ENCODE results near the gene CD300H.

The CD300H gene

DNA sequence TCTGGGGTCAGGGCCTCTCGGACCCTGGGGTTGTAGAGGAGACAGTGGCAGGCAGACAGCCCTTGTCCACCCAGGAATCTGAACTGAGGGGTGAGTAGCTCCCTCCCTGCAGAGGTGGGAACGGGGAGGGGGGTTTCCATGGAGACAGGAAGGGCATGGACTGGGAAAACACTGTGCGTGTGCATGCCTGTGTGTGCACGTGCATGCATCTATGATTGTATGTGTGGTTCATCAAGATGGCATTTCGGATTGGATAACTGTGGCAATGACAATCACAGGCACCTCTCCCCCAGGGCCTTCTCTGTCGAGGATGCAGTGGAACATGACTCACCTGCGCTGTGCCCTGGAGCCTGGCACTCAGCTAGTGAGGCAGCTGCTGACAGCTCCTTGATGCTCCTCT lies 15.3 kb downstream of the CD300H start:
- no peak for DNase-seq (ENCODE audit: low read depth in 4 of 4, low spot score in 1 of 4)

DNA sequence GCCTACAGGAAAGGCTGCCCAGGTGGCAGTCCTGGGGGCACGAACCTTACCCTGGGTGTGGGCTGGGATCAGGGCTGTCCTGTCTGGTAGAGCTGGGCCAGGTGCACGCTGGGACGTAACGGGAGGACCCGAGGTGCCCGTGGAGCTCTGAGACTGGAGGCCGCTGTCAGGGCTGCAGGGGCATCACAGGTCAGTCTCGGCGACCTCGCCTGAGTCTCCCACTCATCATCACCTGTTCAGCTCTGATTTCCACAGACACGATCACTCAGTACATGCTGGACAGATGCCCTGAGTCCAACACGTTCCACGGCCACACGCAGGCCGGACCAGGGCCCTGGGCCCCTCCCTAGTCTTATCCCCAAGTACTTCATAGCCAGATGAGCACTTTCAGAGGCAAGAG lies 16.7 kb downstream of the CD300H start:
- DNase-seq (ENCODE audit: low read depth in 4 of 4, low spot score in 1 of 4): no peak

DNA sequence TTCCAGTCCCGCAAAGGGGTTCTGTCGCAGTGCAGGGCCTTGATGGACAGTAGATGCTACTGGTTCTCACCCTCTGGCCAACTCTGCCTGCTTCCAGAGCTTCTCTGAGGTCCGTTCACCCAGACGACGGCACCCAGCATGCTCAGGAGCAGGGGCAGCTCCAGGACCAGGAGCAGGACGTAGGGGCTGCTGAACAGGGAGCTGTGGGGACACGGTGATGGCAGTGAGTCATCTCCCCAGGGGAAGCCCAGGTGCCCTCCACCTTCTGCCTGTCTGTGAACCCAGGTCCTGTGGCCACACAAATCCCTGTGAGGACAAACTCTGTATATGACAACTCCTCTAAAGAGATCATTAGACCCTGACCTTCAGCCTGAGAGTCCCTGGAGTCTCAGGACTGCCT lies 18.0 kb downstream of the CD300H start:
- DNase-seq (ENCODE audit: low read depth in 4 of 4, low spot score in 1 of 4): no peak

DNA sequence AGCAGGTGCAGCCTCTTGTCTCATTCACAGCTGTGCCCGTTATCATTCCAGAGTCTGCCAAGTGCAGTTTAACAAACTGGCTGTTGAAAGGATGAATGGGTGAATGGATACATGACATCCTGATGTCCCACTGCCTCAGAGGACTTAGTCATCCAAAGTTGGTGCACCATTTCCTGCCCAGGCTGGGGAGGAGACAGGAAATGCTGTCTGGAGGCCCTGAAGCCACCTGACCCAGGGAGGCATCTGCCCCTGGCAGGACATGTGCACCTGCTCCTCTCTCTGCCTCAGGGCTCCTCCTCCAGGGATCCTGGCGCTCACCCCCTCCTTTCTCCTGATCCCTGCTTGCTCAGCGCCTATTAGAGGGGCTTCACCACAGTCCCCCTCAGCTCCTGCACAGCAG lies 19.6 kb downstream of the CD300H start:
- DNase-seq (ENCODE audit: low read depth in 4 of 4, low spot score in 1 of 4): no peak

DNA sequence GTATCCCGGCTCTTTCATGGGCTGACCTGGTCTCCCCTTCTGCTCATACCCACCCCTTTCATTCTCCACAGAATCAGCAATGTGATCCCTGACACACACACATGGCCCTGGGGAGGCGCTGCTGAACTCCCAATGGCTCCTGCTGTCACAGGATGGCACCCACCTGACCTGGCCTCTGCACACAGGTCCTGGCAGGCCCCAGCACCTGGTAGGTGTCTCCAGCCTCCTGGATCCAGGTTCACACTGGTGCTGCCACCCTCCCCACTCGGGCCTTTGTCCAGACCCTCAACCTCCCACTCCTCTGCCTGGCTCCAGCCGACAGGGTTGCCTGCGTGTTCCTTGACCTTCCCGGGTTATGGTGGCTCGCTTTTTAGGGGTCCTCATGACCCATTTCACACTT lies 20.0 kb downstream of the CD300H start:
- no peak for DNase-seq (ENCODE audit: low read depth in 4 of 4, low spot score in 1 of 4)

DNA sequence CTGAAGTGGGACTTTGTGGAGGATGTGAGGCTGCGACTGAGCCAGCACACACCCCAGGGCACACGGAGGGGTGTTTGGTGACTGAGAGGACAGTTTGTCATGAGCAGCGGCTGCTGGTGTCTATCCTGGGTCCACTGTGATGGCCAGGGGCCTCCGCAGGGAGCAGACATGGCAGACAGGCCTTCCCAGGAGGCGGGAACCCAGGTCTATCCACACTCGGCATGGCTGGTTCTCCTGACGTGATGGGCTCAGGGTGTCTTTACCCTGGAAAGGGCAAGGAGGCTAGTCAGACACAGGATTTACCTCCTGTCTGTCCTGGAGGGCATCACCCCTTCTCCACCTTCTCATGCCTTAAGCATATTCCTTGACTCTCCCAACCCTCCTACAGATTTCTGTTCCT lies 20.7 kb downstream of the CD300H start:
- DNase-seq (ENCODE audit: low read depth in 4 of 4, low spot score in 1 of 4): no peak

DNA sequence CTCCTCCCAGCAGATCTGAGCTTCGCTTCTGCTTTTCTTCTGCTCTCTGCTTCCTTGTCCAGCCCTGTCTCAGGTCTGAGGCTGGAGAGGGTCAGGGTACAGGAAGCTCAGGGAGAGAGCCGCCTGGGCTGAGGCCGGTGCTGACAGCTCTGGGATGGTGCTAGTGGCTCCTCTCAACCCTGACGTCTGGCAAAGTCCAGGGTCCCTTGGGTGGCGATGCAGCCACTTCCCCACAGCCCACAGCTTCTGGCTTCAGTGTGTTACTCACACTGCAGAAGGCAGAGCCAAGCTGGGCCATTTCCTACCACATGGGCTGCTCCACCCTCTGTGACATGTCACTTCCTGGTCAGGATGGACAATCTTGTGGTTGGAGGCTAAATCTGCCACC lies 21.5 kb downstream of the CD300H start, which contains the start of gene CD300C:
TSS of gene CD300C (minus strand) at position 273 of the 388 bp plus-strand sequence. CDS start 333 bp downstream, outside the sequence.
- no peak for DNase-seq (ENCODE audit: low read depth in 4 of 4, low spot score in 1 of 4)

DNA sequence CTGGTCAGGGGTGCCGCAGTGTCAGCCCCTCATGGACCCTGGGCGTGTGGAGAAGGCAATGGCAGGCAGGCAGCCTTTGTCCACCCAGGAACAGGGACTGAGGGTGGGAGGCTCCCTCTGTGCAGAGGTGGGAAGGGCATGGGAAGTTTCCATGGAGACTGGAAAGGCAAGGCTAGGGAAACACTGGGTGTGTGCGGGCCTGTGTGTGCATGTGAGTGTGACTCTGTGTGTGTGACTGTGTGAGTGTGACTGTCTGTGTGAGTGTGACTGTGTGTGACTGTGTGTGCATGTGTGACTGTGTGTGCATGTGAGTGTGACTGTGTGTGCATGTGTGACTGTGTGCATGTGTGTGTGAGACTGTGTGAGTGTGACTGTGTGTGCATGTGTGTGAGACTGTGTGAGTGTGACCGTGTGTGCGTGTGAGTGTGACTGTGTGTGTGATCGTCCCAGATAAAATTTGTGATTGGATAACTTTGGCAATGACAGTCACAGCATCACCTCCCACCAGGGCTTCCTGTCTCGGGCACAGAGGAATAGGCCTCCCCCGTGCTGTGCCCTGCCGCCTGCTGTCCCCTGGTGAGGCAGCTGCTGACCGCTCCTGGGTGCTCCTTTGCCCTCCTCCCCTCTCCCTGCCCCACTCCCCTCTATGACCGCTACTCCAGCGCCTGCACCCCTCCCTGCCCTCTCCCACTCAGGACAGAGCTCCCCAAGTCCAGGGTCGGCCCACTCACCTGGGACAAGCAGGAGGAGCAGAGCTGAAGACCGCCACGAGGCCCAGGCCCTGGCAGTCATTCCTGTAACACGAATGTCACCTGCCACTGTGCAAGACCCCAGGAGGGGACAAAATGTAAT lies 22.1 kb downstream of the CD300H start:
- no peak for DNase-seq (ENCODE audit: low read depth in 4 of 4, low spot score in 1 of 4)

DNA sequence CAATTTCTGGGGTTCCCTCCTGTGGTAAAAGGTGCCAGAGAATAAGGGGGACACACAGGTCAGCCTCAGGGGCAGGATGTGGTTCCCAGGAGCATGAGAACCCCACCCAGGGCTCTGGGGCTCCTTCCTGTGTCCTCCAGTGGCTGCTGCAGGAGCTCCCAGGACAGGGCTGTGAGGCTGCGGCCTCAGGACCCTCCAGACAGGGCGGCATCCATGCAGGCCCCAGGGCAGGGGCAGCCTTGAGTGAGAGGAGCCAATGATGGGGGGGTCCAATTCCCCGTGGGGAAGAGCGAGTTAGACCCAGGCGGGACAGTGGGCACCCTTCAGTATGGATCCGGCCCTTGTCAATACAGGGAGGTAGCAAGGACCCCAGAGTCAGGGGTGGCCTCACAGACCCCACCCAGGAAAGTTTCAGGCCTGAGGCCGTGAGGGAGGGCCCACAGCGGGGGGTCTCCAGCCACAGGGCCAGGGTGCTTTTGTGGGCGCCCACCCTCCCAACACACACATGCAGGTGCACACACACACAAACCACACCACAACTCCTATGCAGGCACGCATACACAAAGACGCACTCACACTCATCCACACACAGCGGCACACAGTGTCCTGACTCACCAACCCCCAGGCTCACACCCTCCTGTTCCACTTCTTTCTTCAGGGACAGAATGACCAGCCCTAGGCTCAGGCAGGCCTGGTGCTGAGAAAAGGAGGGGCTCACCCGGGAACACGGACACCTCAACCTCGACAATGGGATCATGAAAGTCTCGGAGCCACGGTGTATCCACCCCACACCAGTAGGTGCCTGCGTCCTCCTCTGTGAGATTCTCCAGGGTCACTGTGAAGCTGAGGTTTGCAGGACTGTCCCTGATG lies 23.2 kb downstream of the CD300H start:
- no peak for DNase-seq (ENCODE audit: low read depth in 4 of 4, low spot score in 1 of 4)

DNA sequence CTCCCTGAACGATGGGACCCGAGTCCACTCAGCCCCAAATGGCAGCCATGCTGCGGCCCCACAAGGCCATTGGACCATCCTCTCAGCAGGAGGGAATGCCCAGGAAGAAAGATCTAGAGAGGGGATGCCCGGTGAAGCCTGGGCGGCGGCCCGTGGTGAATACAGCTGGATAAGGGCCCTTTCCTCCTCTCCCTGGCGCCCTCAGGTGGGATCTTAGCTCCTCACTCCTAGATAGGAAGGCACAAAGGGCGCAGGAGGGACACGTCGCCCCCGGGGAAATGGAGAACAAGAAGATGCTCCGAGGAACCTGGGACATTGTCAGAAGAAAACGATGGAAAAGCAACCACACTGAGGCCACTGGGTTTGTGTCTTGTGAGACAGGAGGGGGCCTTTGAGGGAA lies 23.9 kb downstream of the CD300H start:
- no peak for DNase-seq (ENCODE audit: low read depth in 4 of 4, low spot score in 1 of 4)

DNA sequence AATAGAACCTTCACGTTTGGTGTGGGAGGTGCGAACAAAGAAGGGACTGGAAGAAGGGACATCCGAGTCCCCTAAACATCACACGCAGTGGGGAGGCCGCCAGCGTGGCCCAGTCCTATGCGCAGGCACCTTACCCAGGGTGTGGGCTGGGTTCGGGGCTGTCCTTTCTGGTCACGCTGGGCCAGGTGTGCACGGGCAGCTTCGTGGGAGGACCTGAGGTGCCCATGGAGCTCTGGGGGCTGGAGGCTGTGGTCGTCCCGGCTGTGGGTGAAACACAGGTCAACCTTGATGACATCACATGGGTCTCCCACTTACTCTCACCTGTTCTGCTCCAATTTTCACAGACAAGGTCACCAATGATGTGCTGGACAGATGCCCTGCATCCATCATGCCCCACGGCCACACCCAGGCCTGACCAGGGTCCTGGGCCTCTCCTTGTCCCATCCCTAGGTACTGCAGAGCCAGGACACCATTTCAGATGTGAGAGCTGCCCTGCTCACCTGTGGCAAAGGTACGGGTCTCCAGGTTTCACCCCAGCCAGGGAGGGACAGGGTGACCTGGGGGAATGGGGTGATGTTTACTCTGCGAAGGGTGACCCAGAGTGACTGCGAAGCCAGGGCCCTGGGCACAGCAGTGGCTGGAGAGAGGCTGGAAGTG lies 24.5 kb downstream of the CD300H start:
- DNase-seq (ENCODE audit: low read depth in 4 of 4, low spot score in 1 of 4): no peak

DNA sequence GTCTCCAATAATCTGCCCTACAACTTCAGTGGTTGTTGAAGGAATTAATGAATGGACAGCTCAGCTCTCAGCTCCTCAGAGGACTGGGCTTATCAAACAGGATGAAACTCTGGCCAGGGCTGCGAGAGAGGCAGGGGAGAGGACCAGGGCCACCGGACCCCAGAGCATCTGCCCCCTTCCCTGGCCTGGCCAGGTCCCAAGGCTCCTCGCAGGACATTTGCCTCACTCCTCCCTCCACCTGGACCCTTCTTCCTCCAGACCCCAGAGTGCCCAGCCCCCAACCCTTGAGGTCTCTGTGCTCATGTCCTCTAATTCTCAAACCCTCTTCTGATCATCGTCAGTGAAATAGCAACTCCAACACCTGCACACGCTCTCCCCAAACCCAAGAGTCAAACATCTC lies 25.1 kb downstream of the CD300H start:
- no peak for DNase-seq (ENCODE audit: low read depth in 4 of 4, low spot score in 1 of 4)

DNA sequence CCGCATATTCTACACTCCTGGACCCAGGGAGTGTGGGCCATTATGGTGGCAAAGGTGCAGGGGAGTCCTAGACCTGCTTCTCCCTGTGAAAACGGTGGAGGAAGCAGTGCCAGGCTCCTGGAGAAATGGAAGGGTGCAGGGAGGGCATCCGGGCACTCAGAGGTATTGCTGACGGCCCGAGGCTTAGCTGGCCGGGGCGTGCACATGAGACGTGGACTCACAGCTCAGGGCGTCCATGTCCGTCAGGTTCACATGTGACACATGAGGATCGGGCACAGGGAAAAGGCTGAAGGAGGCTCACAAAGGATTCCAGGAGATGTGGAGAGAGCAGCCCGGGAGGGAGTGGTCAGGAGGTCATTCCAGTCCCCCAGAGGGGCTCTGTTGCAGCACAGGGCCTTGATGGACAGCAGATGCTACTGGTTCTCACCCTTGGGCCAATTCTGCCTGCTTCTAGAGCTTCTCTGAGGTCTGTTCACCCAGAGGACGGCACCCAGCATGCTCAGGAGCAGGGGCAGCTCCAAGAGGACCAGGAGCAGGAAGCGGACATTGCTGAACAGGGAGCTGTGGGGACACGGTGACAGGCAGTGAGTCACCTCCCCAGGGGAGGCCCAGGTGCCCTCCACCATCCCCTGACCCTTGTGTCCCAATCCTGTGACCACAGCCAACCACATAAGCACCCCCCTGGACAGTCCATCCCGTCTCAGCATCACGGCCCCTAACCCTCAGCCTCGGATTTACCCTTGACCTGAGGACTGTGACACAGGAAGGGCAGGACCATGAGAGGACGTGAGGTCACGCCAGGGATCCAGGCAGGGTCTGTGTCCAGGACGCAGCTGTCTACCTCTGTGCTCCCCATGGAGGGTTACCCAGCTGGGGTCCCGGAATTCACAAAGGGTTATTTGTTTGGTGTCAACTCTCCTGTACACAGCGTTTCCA lies 25.9 kb downstream of the CD300H start:
- DNase-seq (ENCODE audit: low read depth in 4 of 4, low spot score in 1 of 4): no peak

DNA sequence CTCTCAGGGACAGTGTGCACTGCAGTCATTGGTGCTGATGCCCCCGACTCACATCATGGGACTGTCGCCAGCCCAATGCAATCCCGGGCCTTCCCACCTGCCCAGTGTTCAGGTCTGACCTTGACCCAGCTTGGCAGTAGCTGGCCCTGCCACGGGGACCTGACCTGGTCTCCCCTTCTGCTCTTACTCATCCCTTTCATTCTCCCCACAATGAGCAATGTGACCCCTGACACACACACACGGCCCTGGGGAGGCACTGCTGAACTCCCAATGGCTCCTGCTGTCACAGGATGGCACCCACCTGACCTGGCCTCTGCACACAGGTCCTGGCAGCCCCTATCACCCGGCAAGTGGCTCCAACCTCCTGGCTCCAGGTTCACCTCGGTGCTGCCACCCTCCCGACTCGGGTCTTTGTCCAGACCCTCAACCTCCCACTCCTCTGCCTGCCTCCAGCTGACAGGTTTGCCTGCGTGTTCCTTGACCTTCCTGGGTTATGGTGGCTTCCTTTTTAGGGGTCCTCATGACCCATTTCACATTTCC lies 28.0 kb downstream of the CD300H start:
- no peak for DNase-seq (ENCODE audit: low read depth in 4 of 4, low spot score in 1 of 4)

DNA sequence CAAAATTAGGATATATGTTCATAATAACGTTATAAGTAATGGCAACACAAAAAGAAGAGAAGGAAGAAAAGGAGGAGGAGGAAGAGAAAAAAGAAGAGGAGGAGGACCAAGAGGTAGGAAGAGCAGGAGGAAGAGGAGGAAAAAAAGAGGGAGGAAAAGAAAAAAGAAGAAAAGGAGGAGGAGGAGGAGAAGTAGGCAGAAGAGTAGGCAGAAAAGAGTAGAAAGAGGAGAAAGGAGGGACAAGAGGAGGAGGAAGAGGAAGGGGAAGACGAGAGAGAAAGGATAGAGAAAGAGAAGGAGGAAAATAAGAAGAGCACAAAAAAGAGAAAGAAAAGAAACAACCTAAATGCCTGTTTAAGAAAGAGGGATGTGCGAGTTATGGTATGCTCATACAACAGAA lies 30.4 kb downstream of the CD300H start:
- DNase-seq (ENCODE audit: low read depth in 4 of 4, low spot score in 1 of 4): no peak

DNA sequence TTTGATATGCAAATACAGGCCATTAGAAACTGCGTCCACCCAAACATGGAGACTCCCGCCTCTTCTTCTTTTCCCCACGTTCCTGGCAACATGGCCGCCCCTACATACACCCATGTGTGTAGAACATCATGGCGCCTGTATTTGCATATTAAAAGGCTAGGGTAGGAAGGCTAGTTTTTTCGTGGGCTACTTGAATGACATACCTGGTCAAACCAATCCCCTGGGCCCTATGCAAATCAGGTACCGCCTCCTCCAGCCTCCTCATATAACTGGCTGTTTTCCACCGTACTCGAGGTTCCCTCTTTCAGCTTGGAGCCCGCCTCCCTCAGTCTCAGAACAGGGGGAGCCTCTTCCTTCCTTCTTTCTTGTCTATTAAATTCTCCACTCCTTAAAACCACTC lies 35.2 kb downstream of the CD300H start:
- DNase-seq (ENCODE audit: low read depth in 4 of 4, low spot score in 1 of 4): no peak

DNA sequence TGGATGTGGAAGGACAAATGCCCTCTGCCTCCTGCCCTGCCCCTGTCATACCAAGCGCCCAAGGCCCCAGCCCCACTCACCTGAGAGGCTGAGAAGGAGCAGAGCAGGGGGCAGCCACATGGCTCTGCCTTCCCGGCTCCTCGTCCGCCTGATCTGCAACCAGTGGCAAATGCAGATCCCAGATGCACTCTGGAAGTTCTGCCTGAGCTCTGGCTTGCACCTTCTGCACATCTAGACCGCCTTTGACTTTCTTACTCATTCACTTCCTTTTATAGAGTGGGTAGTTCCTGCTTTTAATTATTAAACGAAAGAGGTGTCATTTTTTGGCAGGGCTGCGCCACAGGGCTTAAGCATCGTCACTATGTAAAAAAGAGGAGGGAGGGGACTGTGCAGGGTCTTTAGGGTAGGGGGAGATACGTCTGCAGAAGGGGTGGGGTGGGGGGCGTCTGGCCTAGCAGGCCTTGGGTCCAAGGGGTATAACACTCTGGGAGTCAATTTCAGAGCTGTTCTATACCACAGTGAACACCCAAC lies 36.0 kb downstream of the CD300H start, which contains the start of gene CD300LB:
TSS of gene CD300LB (minus strand) at position 245 of the 531 bp plus-strand sequence. CDS start at position 120, 125 bp downstream.
- DNase-seq (ENCODE audit: low read depth in 4 of 4, low spot score in 1 of 4): no peak

DNA sequence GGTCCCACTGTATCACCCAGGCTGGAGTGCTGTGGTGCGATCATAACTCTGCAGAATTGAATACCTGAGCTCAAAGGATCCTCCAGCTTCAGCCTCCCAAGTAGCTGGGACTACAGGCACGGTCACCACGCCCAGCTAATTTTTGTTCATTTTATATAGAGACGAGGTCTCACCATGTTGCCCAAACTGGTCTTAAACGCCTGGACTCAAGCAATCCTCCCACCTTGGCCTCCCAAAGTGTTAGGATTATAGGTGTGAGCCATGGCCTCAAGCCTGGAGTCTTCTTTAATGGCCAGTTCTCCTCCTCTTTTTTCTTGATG lies 36.5 kb downstream of the CD300H start:
- no peak for DNase-seq (ENCODE audit: low read depth in 4 of 4, low spot score in 1 of 4)

DNA sequence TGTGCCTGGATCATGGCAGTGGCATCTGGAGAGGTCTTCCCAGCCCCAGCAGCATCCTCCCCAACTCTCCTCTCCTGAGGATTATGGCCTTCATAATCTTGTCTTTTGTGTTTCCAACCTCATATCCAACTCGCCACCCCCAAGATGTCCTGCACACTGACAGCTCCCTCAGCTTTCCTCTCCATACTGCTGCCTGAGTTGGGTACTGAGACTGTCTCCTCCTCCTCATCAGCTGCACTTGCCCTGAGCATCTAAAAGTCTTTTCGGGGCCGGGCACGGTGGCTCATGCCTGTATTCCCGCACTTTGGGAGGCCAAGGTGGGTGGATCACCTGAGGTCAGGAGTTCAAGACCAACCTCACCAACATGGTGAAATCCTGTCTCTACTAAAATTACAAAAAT lies 38.1 kb downstream of the CD300H start:
- no peak for DNase-seq (ENCODE audit: low read depth in 4 of 4, low spot score in 1 of 4)

Measured in stimulated activated CD4-positive, alpha-beta T cell treated with anti-CD3 and anti-CD28 coated beads, Interleukin-1b, Interleukin-23, amount 100 ng/mL, for 24 hours (primary cell).